ENCODE results near the gene CNOT6L.

GRCh38 chr4:77740480-77740879 is 78.7 kb downstream of the CNOT6L start:
- TF ChIP-seq POLR2A (IDR thresholded peaks at IDR 0.05; ENCODE audit: low read depth, low read length) (no peak), CTCF (conservative IDR thresholded peaks at IDR 0.05; ENCODE audit: low read depth, low read length) (no peak), CEBPB (IDR thresholded peaks at IDR 0.05; ENCODE audit: low read depth, low read length) (no peak), MAFK (IDR thresholded peaks at IDR 0.05; ENCODE audit: low read depth, low read length) (no peak), RAD21 (IDR thresholded peaks at IDR 0.05; ENCODE audit: low read length) (no peak), USF2 (IDR thresholded peaks at IDR 0.05; ENCODE audit: low read depth, low read length) (no peak), FOS (IDR thresholded peaks at IDR 0.05; ENCODE audit: low read depth, low read length) (no peak), MXI1 (IDR thresholded peaks at IDR 0.05; ENCODE audit: borderline replicate concordance, low read depth, low read length) (no peak), MAZ (IDR thresholded peaks at IDR 0.05; ENCODE audit: borderline replicate concordance, low read depth, low read length) (no peak), ELK1 (IDR thresholded peaks at IDR 0.05; ENCODE audit: borderline replicate concordance, low read depth, low read length) (no peak), NFE2L2 (IDR thresholded peaks at IDR 0.05; ENCODE audit: low read depth, low read length) (no peak), RCOR1 (IDR thresholded peaks at IDR 0.05; ENCODE audit: insufficient replicate concordance, low read length) (no peak)
